ENCODE measurements around the gene RAMP1. TPM values are rescaled to one million over a fixed set of nuclear protein-coding genes. Genes with fewer than 3 reads are reported as not detected.

The RAMP1 gene
- total RNA-seq, 4 donors from 2014 or later: 0.78 to 4.2 (median 3.0) TPM

GRCh38 chr2:237956402-237956736 is 96.9 kb downstream of the RAMP1 start:
- intact Hi-C loops (cut with DNase I): no loop called here
- 34 to 93% methylated on average over 2 to 7 of the region's 23 CpGs for WGBS, 2 donors
- H3K27ac ChIP-seq: no peak overlapping the region
- DNase-seq: no peak
- TF ChIP-seq CTCF (IDR thresholded peaks at IDR 0.05) (no peak), POLR2A (IDR thresholded peaks at IDR 0.05) (no peak)
- H3K9me3 ChIP-seq: no peaks in the 10 kb centered on the region
- peaks cover 12% of the 10 kb centered on the region for H3K27me3 ChIP-seq
- peaks cover 4 to 10% of the 10 kb centered on the region in 2 donors for H3K4me1 ChIP-seq
- no peak overlapping the region for H3K4me3 ChIP-seq (replicated peaks in 1 of 3)
- H3K36me3 ChIP-seq: no peaks in the 10 kb centered on the region

GRCh38 chr2:237961637-237962036 is 102.2 kb downstream of the RAMP1 start:
- no peak for DNase-seq
- WGBS, 2 donors: 80 to 93% methylated on average over 5 of the region's 5 CpGs
- no peaks in the 10 kb centered on the region for H3K4me1 ChIP-seq
- no peak overlapping the region for H3K27ac ChIP-seq
- TF ChIP-seq CTCF (IDR thresholded peaks at IDR 0.05): no peak
- TF ChIP-seq POLR2A (IDR thresholded peaks at IDR 0.05): no peak
- intact Hi-C loops (cut with DNase I): loop anchor here (10.0 kb wide), 2 partner anchors 107 to 293 kb away; partner anchors contain the start of gene RAMP1
- H3K27me3 ChIP-seq: no peaks in the 10 kb centered on the region
- H3K36me3 ChIP-seq: no peaks in the 10 kb centered on the region
- H3K9me3 ChIP-seq: no peaks in the 10 kb centered on the region
- H3K4me3 ChIP-seq (replicated peaks in 1 of 3): no peak overlapping the region

Small RNAs within 50 kb of the gene (small RNA-seq; reads per million reads assigned to genes)
- not detected for gene RF00157

Other genes with a start within 250 kb of the RAMP1 start
- 100 to 1,000 TPM in 2 of 4 donors, 10 to 100 TPM in 2; 76.1 to 113 (median 96.6) TPM for gene LRRFIP1, start 232.0 kb upstream of the RAMP1 start, total RNA-seq
- gene RBM44, start 60.8 kb upstream of the RAMP1 start, total RNA-seq: 1 to 10 TPM in 3 of 4 donors, under 1 TPM in 1; 0.89 to 4.1 (median 1.5) TPM
- gene UBE2F, start 107.4 kb downstream of the RAMP1 start, total RNA-seq: 100 to 1,000 TPM in 3 of 4 donors, 10 to 100 TPM in 1; 79.8 to 134 (median 122) TPM
- gene SCLY, start 201.4 kb downstream of the RAMP1 start, total RNA-seq: 10 to 100 TPM; 21.8 to 48.2 (median 31.0) TPM
- 1 to 10 TPM in 3 of 4 donors, under 1 TPM in 1; 0.11 to 3.8 (median 2.6) TPM for gene ESPNL, start 240.7 kb downstream of the RAMP1 start, total RNA-seq

All from thyroid gland (tissue), 4 donors.